ENCODE measurements around the gene LNPK. TPM values are rescaled to one million over a fixed set of nuclear protein-coding genes. Genes with fewer than 3 reads are reported as not detected.
A peak's percentile ranks its signal among the peaks of the same experiment; 100 is the strongest.
"Not testable (repeated sequence)": the region's sequence is repeated elsewhere in the genome, so short reads cannot be mapped to it uniquely, and the experiment has no call there.

The LNPK gene
- total RNA-seq, 2 experiments from 2014 or later: 18.0 to 38.3 TPM

GRCh38 chr2:175964195-175964594 lies 37.9 kb downstream of the LNPK start:
- H3K27ac ChIP-seq (ENCODE audit: low read depth, low read length, poor library complexity, severe bottlenecking): no peak overlapping the region
- peaks cover 9% of the 10 kb centered on the region for H3K36me3 ChIP-seq (ENCODE audit: insufficient read depth, low read length)
- no TSS peak for BruUV-seq (replicated peaks)
- no peaks in the 10 kb centered on the region for H3K79me2 ChIP-seq (ENCODE audit: insufficient read depth, low read depth, low read length)
- ChIA-PET CTCF (ENCODE audit: unreplicated experiment) (no interaction called here), POLR2A (interaction anchor here (1.0 kb wide), 1 partner anchor 38 kb away, joined by 3 read pairs; the partner anchor contains the start of gene LNPK)
- intact Hi-C loops (cut with micrococcal nuclease; ENCODE audit: unreplicated experiment): no loop called here
- no peak overlapping the region for H3K4me3 ChIP-seq (ENCODE audit: low read depth, low read length, poor library complexity, severe bottlenecking)
- TF ChIP-seq CTCF (conservative IDR thresholded peaks at IDR 0.05; ENCODE audit: low read length): peak; percentile 71
- no peak for TF ChIP-seq EZH2phosphoT487 (IDR thresholded peaks at IDR 0.05; ENCODE audit: borderline replicate concordance, low read depth, low read length)
- H3K4me2 ChIP-seq (ENCODE audit: low read length): no peak overlapping the region
- H2AFZ ChIP-seq (ENCODE audit: low read length): no peak overlapping the region
- H4K20me1 ChIP-seq (ENCODE audit: insufficient read depth, low read length): no peaks in the 10 kb centered on the region
- H3K9me3 ChIP-seq (ENCODE audit: low read length): no peaks in the 10 kb centered on the region
- DNase-seq (ENCODE audit: low spot score): peak; percentile 4
- H3K9me2 ChIP-seq (ENCODE audit: insufficient read depth, low read length): no peaks in the 10 kb centered on the region
- no peaks in the 10 kb centered on the region for H3K4me1 ChIP-seq (ENCODE audit: insufficient read depth, low read length, poor library complexity, severe bottlenecking)

- H3K27ac ChIP-seq (ENCODE audit: low read depth, low read length, poor library complexity, severe bottlenecking); H3K9me2 ChIP-seq (ENCODE audit: insufficient read depth, low read length); intact Hi-C loops (cut with micrococcal nuclease; ENCODE audit: unreplicated experiment); H3K4me3 ChIP-seq (ENCODE audit: low read depth, low read length, poor library complexity, severe bottlenecking); CTCF ChIA-PET (ENCODE audit: unreplicated experiment); DNase-seq (ENCODE audit: low spot score); H3K36me3 ChIP-seq (ENCODE audit: insufficient read depth, low read length); H3K4me1 ChIP-seq (ENCODE audit: insufficient read depth, low read length, poor library complexity, severe bottlenecking); H3K9me3 ChIP-seq (ENCODE audit: low read length); H3K4me2 ChIP-seq (ENCODE audit: low read length); H3K79me2 ChIP-seq (ENCODE audit: insufficient read depth, low read depth, low read length); H2AFZ ChIP-seq (ENCODE audit: low read length); BruUV-seq (replicated peaks); H4K20me1 ChIP-seq (ENCODE audit: insufficient read depth, low read length): not testable (repeated sequence)
- POLR2A ChIA-PET: interaction anchor here (0.7 kb wide), 1 partner anchor 1633 kb away, joined by 3 read pairs; no protein-coding TSS in a partner anchor
These were observed 38.9 kb downstream of the LNPK start for GRCh38 chr2:175963171-175963570.

- Histone ChIP-seq H3K9me2 (ENCODE audit: insufficient read depth, low read length) (no peaks in the 10 kb centered on the region), H3K9me3 (ENCODE audit: low read length) (no peaks in the 10 kb centered on the region), H3K4me1 (ENCODE audit: insufficient read depth, low read length, poor library complexity, severe bottlenecking) (no peaks in the 10 kb centered on the region), H3K36me3 (ENCODE audit: insufficient read depth, low read length) (peaks cover 24% of the 10 kb centered on the region), H4K20me1 (ENCODE audit: insufficient read depth, low read length) (no peaks in the 10 kb centered on the region), H3K27ac (ENCODE audit: low read depth, low read length, poor library complexity, severe bottlenecking) (no peak overlapping the region), H3K4me3 (ENCODE audit: low read depth, low read length, poor library complexity, severe bottlenecking) (no peak overlapping the region), H3K79me2 (ENCODE audit: insufficient read depth, low read depth, low read length) (no peaks in the 10 kb centered on the region), H2AFZ (ENCODE audit: low read length) (no peak overlapping the region), H3K4me2 (ENCODE audit: low read length) (no peak overlapping the region)
- ChIA-PET CTCF (ENCODE audit: unreplicated experiment) (interaction anchor here (0.6 kb wide), 1 partner anchor 587 kb away, joined by 4 read pairs; no protein-coding TSS in a partner anchor), POLR2A (interaction anchor here (0.9 kb wide), 1 partner anchor 11 kb away, joined by 3 read pairs; no protein-coding TSS in a partner anchor)
- DNase-seq (ENCODE audit: low spot score): no peak
- BruUV-seq (replicated peaks): no TSS peak
- TF ChIP-seq EZH2phosphoT487 (IDR thresholded peaks at IDR 0.05; ENCODE audit: borderline replicate concordance, low read depth, low read length): no peak
- TF ChIP-seq CTCF (conservative IDR thresholded peaks at IDR 0.05; ENCODE audit: low read length): no peak
- intact Hi-C loops (cut with micrococcal nuclease; ENCODE audit: unreplicated experiment): no loop called here
These were observed 44.2 kb downstream of the LNPK start for GRCh38 chr2:175957845-175958244.

Data from OCI-LY7 (cell line).